Breast epithelium (tissue), 3 donors: ENCODE data around the gene KCNIP3.
"Not testable (repeated sequence)": the region's sequence is repeated elsewhere in the genome, so short reads cannot be mapped to it uniquely, and the experiment has no call there.

Experiments used
- POLR2A ChIP-seq: fragments of 450-650 bp; IDR thresholded peaks from one replicate; pipeline ENCODE4 v1.6.1; 2016; ENCODE audit warnings: antibody characterized with exemption, mild to moderate bottlenecking, moderate library complexity
- POLR2AphosphoS5 ChIP-seq, 3 donors: sonication (generic); formaldehyde crosslinking; IDR thresholded peaks; one replicate each; pipeline ENCODE4 v1.6.1; 2017; ENCODE audit warnings: antibody characterized with exemption in 3 of 3

GRCh38 chr2:95411239-95411638 is 114.1 kb downstream of the KCNIP3 start:
- not testable (repeated sequence) for TF ChIP-seq POLR2A; POLR2AphosphoS5 (IDR thresholded peaks at IDR 0.05)
